Measurements from ENCODE around the gene RASSF1. TPM values are rescaled to one million over a fixed set of nuclear protein-coding genes. Genes with fewer than 3 reads are reported as not detected.

Gene RASSF1
- total and polyA plus RNA-seq, 2 of the 13 experiments (the other 11 are each of a cell fraction or from before 2014, with no cell fraction given), result 10.2 to 27.5 TPM

GRCh38 chr3:50324351-50325112 lies 16.1 kb downstream of the RASSF1 start (continued):
- 0 out of 2 replicates have a peak, but pooled peaks have one; percentile 24 for TF ChIP-seq ZSCAN25 (CRISPR knock-in tag; IDR thresholded peaks at IDR 0.05)
- TF ChIP-seq MYC (CRISPR knock-in tag; IDR thresholded peaks at IDR 0.05; ENCODE audit: borderline replicate concordance), result no peak
- TF ChIP-seq MXI1 (IDR thresholded peaks at IDR 0.05; ENCODE audit: borderline replicate concordance, low read depth, low read length), result peak; percentile 67; the same call in 1 of the 3 replicates
- no peak for TF ChIP-seq ATAD3A (CRISPR knock-in tag; IDR thresholded peaks at IDR 0.05)
- 0 out of 2 replicates have a peak, but pooled peaks have one; percentile 20 for TF ChIP-seq RFXANK (CRISPR knock-in tag; IDR thresholded peaks at IDR 0.05)
- peak; percentile 84; the same call in 1 of the 2 replicates for TF ChIP-seq ZNF740 (CRISPR knock-in tag; IDR thresholded peaks at IDR 0.05)
- 0 out of 2 replicates have a peak, but pooled peaks have one; percentile 46 for TF ChIP-seq ZNF276 (CRISPR knock-in tag; IDR thresholded peaks at IDR 0.05; ENCODE audit: low read depth)
- TF ChIP-seq ZNF547 (CRISPR knock-in tag; IDR thresholded peaks at IDR 0.05), result no peak
- 0 out of 2 replicates have a peak, but pooled peaks have one; percentile 19 for TF ChIP-seq MLX (CRISPR knock-in tag; IDR thresholded peaks at IDR 0.05)
- TF ChIP-seq POGK (CRISPR knock-in tag; conservative IDR thresholded peaks at IDR 0.05), result no peak
- TF ChIP-seq NPAS2 (CRISPR knock-in tag; IDR thresholded peaks at IDR 0.05; ENCODE audit: borderline replicate concordance), result no peak
- 0 out of 2 replicates have a peak, but pooled peaks have one; percentile 27 for TF ChIP-seq ZSCAN22 (CRISPR knock-in tag; IDR thresholded peaks at IDR 0.05)
- TF ChIP-seq ZNF576 (CRISPR knock-in tag; IDR thresholded peaks at IDR 0.05), result no peak
- TF ChIP-seq POGZ (CRISPR knock-in tag; IDR thresholded peaks at IDR 0.05), result 0 out of 2 replicates have a peak, but pooled peaks have one; percentile 35
- no peak for TF ChIP-seq ZNF234 (CRISPR knock-in tag; conservative IDR thresholded peaks at IDR 0.05)
- TF ChIP-seq PRDM10 (CRISPR knock-in tag; IDR thresholded peaks at IDR 0.05; ENCODE audit: low read depth), result 0 out of 2 replicates have a peak, but pooled peaks have one; percentile 76
